ENCODE data around the gene SNAPC4.
"Not testable (repeated sequence)": the region's sequence is repeated elsewhere in the genome, so short reads cannot be mapped to it uniquely, and the experiment has no call there.

DNA sequence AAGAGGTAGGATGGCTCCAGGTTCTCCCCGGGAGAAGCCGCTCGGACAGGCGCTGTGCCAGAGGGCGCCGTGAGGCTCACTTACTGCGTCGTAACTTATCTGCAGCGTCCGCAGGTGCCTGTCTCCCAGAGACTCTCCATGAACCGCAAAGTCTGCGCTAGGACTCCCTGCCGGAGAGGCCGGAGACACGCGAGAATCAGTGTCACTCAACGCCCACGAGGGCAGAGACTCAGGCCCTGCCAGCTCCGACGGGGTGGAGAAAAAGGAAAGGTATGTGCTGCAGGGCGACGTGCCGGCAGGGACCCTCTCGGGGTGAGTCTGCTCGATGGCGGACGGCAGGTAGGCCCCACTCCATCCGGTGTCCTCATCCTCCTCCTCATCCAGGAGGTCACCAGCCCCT lies 7.1 kb upstream of the SNAPC4 start:
- TF ChIP-seq CTCF (conservative IDR thresholded peaks at IDR 0.05; ENCODE audit: low read depth, low read length); EZH2phosphoT487 (IDR thresholded peaks at IDR 0.05; ENCODE audit: borderline replicate concordance, low read length): not testable (repeated sequence)
